A673 (cell line): ENCODE data around the gene DDB1. TPM values are rescaled to one million over a fixed set of nuclear protein-coding genes. Genes with fewer than 3 reads are reported as not detected.

ENCODE experiments used
- BruUV-seq: library from RNA; stranded (reverse); fragments of 400-500 nt; replicated peaks from 2 replicates; lab custom pipeline; 2021; lab: Mats Ljungman, UMichigan
- CTCF ChIA-PET: fragments of 300-600 bp; sonication (Branson Sonifier 250); formaldehyde crosslinking; loops from one replicate; lab custom pipeline; 2022; ENCODE audit warnings: antibody characterized with exemption; lab: Charles Lee
- POLR2A ChIA-PET: fragments of 300-600 bp; sonication (Branson Sonifier 250); formaldehyde crosslinking; loops from one replicate; lab custom pipeline; 2022; ENCODE audit warnings: antibody characterized with exemption; ENCODE audit not compliant: low non-redundant PET; lab: Charles Lee
- DNase-seq: peaks from one replicate; pipeline ENCODE4 v3.0.0-alpha.2; 2015; ENCODE audit warnings: low spot score
- H3K27ac ChIP-seq: fragments of 200-600 bp; sonication (generic); 2 replicates; pipeline ENCODE4 v1.5.1; 2016; ENCODE audit warnings: mixed run types, low read depth, mild to moderate bottlenecking, mixed read lengths, antibody characterized with exemption, low read length; ENCODE audit not compliant: poor library complexity, severe bottlenecking
- H3K27me3 ChIP-seq: fragments of 200-600 bp; sonication (generic); replicated peaks from 2 replicates; pipeline ENCODE4 v1.6.1; 2017; ENCODE audit warnings: mixed run types, low read depth, mild to moderate bottlenecking, mixed read lengths, antibody characterized with exemption, low read length; ENCODE audit not compliant: insufficient read depth, poor library complexity
- H3K36me3 ChIP-seq: fragments of 200-600 bp; sonication (generic); 2 replicates; pipeline ENCODE4 v1.6.1; 2016; ENCODE audit warnings: mixed run types, mild to moderate bottlenecking, mixed read lengths, antibody characterized with exemption, low read length; ENCODE audit not compliant: insufficient read depth, poor library complexity, severe bottlenecking
- H3K4me1 ChIP-seq: fragments of 200-600 bp; sonication (generic); 2 replicates; pipeline ENCODE4 v1.6.1; 2017; ENCODE audit warnings: mixed run types, mild to moderate bottlenecking, mixed read lengths, antibody characterized with exemption, low read length; ENCODE audit not compliant: insufficient read depth, poor library complexity, severe bottlenecking
- H3K4me3 ChIP-seq: fragments of 200-600 bp; sonication (generic); 2 replicates; pipeline ENCODE4 v1.5.1; 2016; ENCODE audit warnings: low read depth, mixed run types, mild to moderate bottlenecking, mixed read lengths, low read length; ENCODE audit not compliant: poor library complexity, severe bottlenecking
- H3K9me3 ChIP-seq: fragments of 200-600 bp; sonication (generic); 2 replicates; pipeline ENCODE4 v1.6.1; 2016; ENCODE audit warnings: mixed run types, low read depth, mild to moderate bottlenecking, mixed read lengths, antibody characterized with exemption, low read length; ENCODE audit not compliant: poor library complexity, severe bottlenecking
- CTCF ChIP-seq: fragments of 300-800, 200-600 bp; sonication (generic); conservative IDR thresholded peaks from 2 replicates; pipeline ENCODE4 v1.5.1; 2017; ENCODE audit warnings: low read depth, mild to moderate bottlenecking, antibody characterized with exemption, low read length, moderate library complexity, mixed read lengths
- EZH2 ChIP-seq: fragments of 200-600 bp; sonication (generic); IDR thresholded peaks from 2 replicates; pipeline ENCODE4 v1.6.1; 2017; ENCODE audit warnings: borderline replicate concordance, low read depth, mild to moderate bottlenecking, mixed read lengths, antibody characterized with exemption, low read length; ENCODE audit not compliant: poor library complexity, severe bottlenecking
- intact Hi-C: fragments of 100-400 bp; cut with micrococcal nuclease; formaldehyde crosslinking; loops from one replicate; pipeline ENCODE4 v1.10.0; 2022; ENCODE audit not compliant: unreplicated experiment
- total RNA-seq: library from RNA; stranded (reverse); gene quantifications from 2 replicates; pipeline ENCODE4 v1.2.3, GENCODE V29; 2021

DDB1 gene
- total RNA-seq, 1 experiment from 2014 or later = 305 TPM

- no peak overlapping the region for H3K27ac ChIP-seq
- no peaks in the 10 kb centered on the region for H3K9me3 ChIP-seq
- intact Hi-C loops = no loop called here
- CTCF ChIA-PET = interaction anchor here (1.2 kb wide), 1 partner anchor 18 kb away, joined by 7 read pairs; no protein-coding TSS in a partner anchor
- H3K4me1 ChIP-seq = peaks cover 6% of the 10 kb centered on the region
- peaks cover 13% of the 10 kb centered on the region for H3K36me3 ChIP-seq
- no TSS peak for BruUV-seq
- H3K27me3 ChIP-seq = no peaks in the 10 kb centered on the region
- TF ChIP-seq EZH2 (no peak), CTCF (no peak)
- DNase-seq = no peak
- POLR2A ChIA-PET = no interaction called here
- H3K4me3 ChIP-seq = no peak overlapping the region
Observed at GRCh38 chr11:61337706-61338470, 5.0 kb upstream of the DDB1 start.

DNA sequence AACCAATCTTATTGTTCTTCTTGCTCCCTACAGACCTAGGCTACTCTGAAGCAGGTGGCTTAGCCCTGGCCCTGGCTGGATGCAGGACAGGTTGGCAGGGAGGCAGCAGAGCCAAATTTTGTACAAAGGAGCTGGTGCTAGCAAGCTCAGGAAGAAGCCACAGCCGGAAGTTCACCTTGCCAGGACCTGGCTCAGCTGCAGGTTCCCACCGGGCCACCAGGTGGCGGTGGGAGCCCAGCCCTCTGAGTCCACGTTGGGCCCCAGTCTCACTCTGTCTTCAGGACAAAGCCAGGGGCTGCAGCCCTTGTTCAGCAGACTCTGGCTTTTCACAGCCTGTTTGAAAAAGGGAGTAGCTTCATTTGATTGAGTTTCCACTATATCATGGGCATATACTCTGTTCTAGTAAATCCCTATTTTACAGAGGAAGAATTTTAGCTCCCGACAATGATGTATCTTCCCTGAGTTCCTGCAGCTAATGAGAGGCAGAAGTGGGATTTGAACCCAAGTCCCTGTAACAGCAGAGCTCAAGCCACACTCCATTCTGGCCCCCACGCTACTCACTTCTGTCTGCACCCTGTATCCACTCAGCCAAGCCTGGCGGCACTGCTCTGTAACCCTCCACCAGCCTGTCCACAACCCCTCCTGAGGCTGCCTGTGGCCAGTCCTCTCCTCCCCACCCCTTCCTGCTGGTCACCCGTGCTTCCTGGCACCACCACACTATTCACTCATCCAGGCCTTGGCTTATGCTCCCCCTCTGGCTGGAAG is 3.4 kb upstream of the DDB1 start:
- Histone ChIP-seq H3K27me3 (no peaks in the 10 kb centered on the region), H3K9me3 (no peaks in the 10 kb centered on the region), H3K4me1 (peaks cover 6% of the 10 kb centered on the region), H3K27ac (no peak overlapping the region), H3K36me3 (peaks cover 6% of the 10 kb centered on the region), H3K4me3 (no peak overlapping the region)
- BruUV-seq = no TSS peak
- ChIA-PET POLR2A (interaction anchor here (0.8 kb wide), 1 partner anchor 12 kb away, joined by 3 read pairs; no protein-coding TSS in a partner anchor), CTCF (interaction anchor here (0.6 to 3.5 kb wide), 7 partner anchors 19 to 57 kb away, joined by 3 to 54 read pairs (median 7); partner anchors contain the start of genes CYB561A3 and TMEM138)
- intact Hi-C loops = loop anchor here (1.0 kb wide), 1 partner anchor 49 kb away; no protein-coding TSS in a partner anchor
- TF ChIP-seq EZH2 (no peak), CTCF (peak; percentile 99)
- DNase-seq = peak; percentile 90

- Histone ChIP-seq H3K4me1 (peaks cover 10% of the 10 kb centered on the region), H3K27ac (no peak overlapping the region), H3K4me3 (no peak overlapping the region), H3K27me3 (no peaks in the 10 kb centered on the region), H3K36me3 (peaks cover 6% of the 10 kb centered on the region), H3K9me3 (no peaks in the 10 kb centered on the region)
- BruUV-seq = no TSS peak
- POLR2A ChIA-PET = no interaction called here
- intact Hi-C loops = no loop called here
- no peak for DNase-seq
- TF ChIP-seq EZH2 (no peak), CTCF (no peak)
- CTCF ChIA-PET = interaction anchor here (1.2 to 3.5 kb wide), 3 partner anchors 27 to 58 kb away, joined by 9 to 54 read pairs (median 12); partner anchors contain the start of genes CYB561A3 and TMEM138
Observed at GRCh38 chr11:61335355-61335710, 2.4 kb upstream of the DDB1 start.
